A549 (cell line): ENCODE measurements around the gene CFAP77.

Experiments
- ZNF302 ChIP-seq: fragments of 250-450 bp; sonication (Bioruptor Pico); IDR thresholded peaks from 2 replicates; pipeline ENCODE4 v1.9.0; 2021; ENCODE audit warnings: inconsistent platforms, mild to moderate bottlenecking, moderate library complexity
- TF ChIP-seq, protein P1 (sequence below): fragments of 200-600 bp; sonication (generic); IDR thresholded peaks from 2 replicates; pipeline ENCODE4 v1.6.1; 2016; ENCODE audit warnings: antibody characterized with exemption, mild to moderate bottlenecking, moderate library complexity

DNA sequence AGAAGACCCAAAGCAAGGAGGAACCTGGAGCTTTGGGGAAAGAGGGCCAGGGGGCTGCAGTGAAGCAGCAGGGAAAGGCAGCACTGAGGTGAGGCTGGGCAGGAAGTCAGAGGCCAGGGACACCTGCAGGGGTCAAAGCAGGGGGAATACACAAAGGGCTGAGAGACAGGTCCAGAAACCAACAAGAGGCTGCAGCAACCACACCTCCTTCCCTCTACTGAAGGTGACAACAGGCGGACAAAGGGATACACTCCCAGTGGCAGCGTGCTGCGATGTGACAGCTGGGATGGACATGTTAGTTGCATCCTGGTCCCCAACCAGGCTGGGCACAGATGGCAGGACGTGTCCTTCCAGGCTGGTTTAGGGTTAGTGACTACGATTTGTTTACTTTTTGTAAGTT lies 12.6 kb downstream of the CFAP77 start:
- TF ChIP-seq ZNF302 (CRISPR knock-in tag) = no peak
- TF ChIP-seq, protein P1, sequence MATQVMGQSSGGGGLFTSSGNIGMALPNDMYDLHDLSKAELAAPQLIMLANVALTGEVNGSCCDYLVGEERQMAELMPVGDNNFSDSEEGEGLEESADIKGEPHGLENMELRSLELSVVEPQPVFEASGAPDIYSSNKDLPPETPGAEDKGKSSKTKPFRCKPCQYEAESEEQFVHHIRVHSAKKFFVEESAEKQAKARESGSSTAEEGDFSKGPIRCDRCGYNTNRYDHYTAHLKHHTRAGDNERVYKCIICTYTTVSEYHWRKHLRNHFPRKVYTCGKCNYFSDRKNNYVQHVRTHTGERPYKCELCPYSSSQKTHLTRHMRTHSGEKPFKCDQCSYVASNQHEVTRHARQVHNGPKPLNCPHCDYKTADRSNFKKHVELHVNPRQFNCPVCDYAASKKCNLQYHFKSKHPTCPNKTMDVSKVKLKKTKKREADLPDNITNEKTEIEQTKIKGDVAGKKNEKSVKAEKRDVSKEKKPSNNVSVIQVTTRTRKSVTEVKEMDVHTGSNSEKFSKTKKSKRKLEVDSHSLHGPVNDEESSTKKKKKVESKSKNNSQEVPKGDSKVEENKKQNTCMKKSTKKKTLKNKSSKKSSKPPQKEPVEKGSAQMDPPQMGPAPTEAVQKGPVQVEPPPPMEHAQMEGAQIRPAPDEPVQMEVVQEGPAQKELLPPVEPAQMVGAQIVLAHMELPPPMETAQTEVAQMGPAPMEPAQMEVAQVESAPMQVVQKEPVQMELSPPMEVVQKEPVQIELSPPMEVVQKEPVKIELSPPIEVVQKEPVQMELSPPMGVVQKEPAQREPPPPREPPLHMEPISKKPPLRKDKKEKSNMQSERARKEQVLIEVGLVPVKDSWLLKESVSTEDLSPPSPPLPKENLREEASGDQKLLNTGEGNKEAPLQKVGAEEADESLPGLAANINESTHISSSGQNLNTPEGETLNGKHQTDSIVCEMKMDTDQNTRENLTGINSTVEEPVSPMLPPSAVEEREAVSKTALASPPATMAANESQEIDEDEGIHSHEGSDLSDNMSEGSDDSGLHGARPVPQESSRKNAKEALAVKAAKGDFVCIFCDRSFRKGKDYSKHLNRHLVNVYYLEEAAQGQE = no peak
